HG03066 (cell line): ENCODE measurements around the gene TRERF1.

Source experiments
- ATAC-seq: cut with Tn5 transposase; IDR thresholded peaks from one replicate; pipeline ENCODE4 v1.9.1; 2021; ENCODE audit warnings: low read depth; ENCODE audit not compliant: unreplicated experiment

TRERF1 gene

GRCh38 chr6:42315259-42315990 lies 136.3 kb downstream of the TRERF1 start:
- ATAC-seq = no peak

GRCh38 chr6:42314571-42315258 lies 137.0 kb downstream of the TRERF1 start:
- no peak for ATAC-seq

- ATAC-seq = no peak
Observed at GRCh38 chr6:42313941-42314570, 137.7 kb downstream of the TRERF1 start.

- no peak for ATAC-seq
Observed at GRCh38 chr6:42313038-42313437, 138.7 kb downstream of the TRERF1 start.

GRCh38 chr6:42307141-42307470 lies 144.6 kb downstream of the TRERF1 start:
- ATAC-seq = no peak

GRCh38 chr6:42306439-42307140 lies 145.1 kb downstream of the TRERF1 start:
- no peak for ATAC-seq

GRCh38 chr6:42304053-42304712 lies 147.5 kb downstream of the TRERF1 start:
- no peak for ATAC-seq

- no peak for ATAC-seq
Observed at GRCh38 chr6:42302411-42302810, 149.3 kb downstream of the TRERF1 start.

GRCh38 chr6:42301986-42302385 lies 149.7 kb downstream of the TRERF1 start:
- ATAC-seq = no peak

GRCh38 chr6:42300701-42301100 lies 151.0 kb downstream of the TRERF1 start:
- ATAC-seq = no peak

- no peak for ATAC-seq
Observed at GRCh38 chr6:42300185-42300584, 151.5 kb downstream of the TRERF1 start.

GRCh38 chr6:42297661-42298060 lies 154.1 kb downstream of the TRERF1 start:
- ATAC-seq = no peak

- no peak for ATAC-seq
Observed at GRCh38 chr6:42296614-42297013, 155.1 kb downstream of the TRERF1 start.

GRCh38 chr6:42295677-42296076 lies 156.0 kb downstream of the TRERF1 start:
- no peak for ATAC-seq

GRCh38 chr6:42295181-42295580 lies 156.5 kb downstream of the TRERF1 start:
- no peak for ATAC-seq

- no peak for ATAC-seq
Observed at GRCh38 chr6:42294759-42295158, 157.0 kb downstream of the TRERF1 start.

- no peak for ATAC-seq
Observed at GRCh38 chr6:42293386-42293977, 158.2 kb downstream of the TRERF1 start.

GRCh38 chr6:42292004-42292740 lies 159.6 kb downstream of the TRERF1 start:
- ATAC-seq = no peak

GRCh38 chr6:42287756-42288155 lies 164.0 kb downstream of the TRERF1 start:
- no peak for ATAC-seq

- ATAC-seq = no peak
Observed at GRCh38 chr6:42281570-42281969, 170.2 kb downstream of the TRERF1 start.
